ENCODE results near the gene IPO13. TPM values are rescaled to one million over a fixed set of nuclear protein-coding genes. Genes with fewer than 3 reads are reported as not detected.

The IPO13 gene
- total RNA-seq, 2 donors from 2014 or later, result 10.4 to 29.3 TPM

DNA sequence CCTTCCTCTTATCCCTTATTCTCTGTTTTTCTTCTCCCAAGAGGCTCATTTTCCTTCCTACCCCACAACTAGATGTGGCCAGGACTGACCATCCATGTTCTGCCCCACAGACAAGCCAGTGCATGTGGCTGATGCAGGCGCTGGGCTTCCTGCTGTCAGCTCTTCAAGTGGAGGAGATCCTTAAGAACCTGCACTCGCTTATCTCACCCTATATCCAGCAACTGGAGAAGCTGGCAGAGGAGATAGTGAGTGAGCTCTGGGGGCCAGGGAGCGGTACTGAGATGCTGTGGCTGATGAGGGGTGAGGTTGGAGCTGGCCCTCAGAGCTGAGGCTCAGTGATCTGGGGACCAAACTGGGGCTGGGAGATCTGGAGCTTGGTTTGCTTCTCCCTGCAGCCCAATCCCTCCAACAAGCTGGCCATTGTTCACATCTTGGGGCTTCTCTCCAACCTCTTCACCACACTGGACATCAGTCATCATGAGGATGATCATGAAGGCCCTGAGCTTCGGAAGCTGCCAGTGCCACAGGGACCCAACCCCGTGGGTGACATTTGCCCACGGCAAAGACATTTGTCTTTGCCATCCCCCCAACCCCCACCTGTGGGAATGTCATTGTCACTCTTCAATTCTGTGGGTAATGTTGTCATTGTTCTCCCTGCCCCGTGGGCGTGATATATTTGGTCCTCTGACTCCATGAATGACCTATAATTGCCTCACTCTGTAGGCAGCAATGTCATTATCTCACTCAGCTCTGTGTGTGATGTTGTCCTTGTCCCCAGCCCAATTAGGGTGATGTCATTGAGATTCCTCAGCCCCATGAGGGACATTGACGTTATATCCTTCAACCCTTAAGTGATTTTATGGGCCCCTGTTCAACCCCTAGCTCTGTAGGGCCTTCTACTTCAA lies 11.9 kb downstream of the IPO13 start:
- H3K27me3 ChIP-seq, result no peaks in the 10 kb centered on the region
- intact Hi-C loops (cut with DNase I), result no loop called here
- no peaks in the 10 kb centered on the region for H3K4me1 ChIP-seq
- no peak overlapping the region for H3K27ac ChIP-seq
- no peaks in the 10 kb centered on the region for H3K36me3 ChIP-seq (replicated peaks in 1 of 2; ENCODE audit: insufficient read depth in 1 of 2, low read depth in 2 of 2)
- no peak overlapping the region for H3K4me3 ChIP-seq
- ATAC-seq, result no peak
- WGBS, 2 donors, result 88 to 92% methylated on average over 9 of the region's 9 CpGs
- no peaks in the 10 kb centered on the region for H3K9me3 ChIP-seq
- DNase-seq, result no peak
- TF ChIP-seq, protein P1, sequence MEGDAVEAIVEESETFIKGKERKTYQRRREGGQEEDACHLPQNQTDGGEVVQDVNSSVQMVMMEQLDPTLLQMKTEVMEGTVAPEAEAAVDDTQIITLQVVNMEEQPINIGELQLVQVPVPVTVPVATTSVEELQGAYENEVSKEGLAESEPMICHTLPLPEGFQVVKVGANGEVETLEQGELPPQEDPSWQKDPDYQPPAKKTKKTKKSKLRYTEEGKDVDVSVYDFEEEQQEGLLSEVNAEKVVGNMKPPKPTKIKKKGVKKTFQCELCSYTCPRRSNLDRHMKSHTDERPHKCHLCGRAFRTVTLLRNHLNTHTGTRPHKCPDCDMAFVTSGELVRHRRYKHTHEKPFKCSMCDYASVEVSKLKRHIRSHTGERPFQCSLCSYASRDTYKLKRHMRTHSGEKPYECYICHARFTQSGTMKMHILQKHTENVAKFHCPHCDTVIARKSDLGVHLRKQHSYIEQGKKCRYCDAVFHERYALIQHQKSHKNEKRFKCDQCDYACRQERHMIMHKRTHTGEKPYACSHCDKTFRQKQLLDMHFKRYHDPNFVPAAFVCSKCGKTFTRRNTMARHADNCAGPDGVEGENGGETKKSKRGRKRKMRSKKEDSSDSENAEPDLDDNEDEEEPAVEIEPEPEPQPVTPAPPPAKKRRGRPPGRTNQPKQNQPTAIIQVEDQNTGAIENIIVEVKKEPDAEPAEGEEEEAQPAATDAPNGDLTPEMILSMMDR (IDR thresholded peaks at IDR 0.05), result no peak
- no peak for TF ChIP-seq POLR2A (IDR thresholded peaks at IDR 0.05)

- TF ChIP-seq, protein P1 (IDR thresholded peaks at IDR 0.05), result no peak
- TF ChIP-seq POLR2A (IDR thresholded peaks at IDR 0.05), result no peak
- no peak for ATAC-seq
- no peak overlapping the region for H3K27ac ChIP-seq
- H3K9me3 ChIP-seq, result no peaks in the 10 kb centered on the region
- no peaks in the 10 kb centered on the region for H3K4me1 ChIP-seq
- H3K36me3 ChIP-seq (replicated peaks in 1 of 2; ENCODE audit: insufficient read depth in 1 of 2, low read depth in 2 of 2), result no peaks in the 10 kb centered on the region
- intact Hi-C loops (cut with DNase I), result no loop called here
- H3K4me3 ChIP-seq, result no peak overlapping the region
- no peaks in the 10 kb centered on the region for H3K27me3 ChIP-seq
- 80 to 93% methylated on average over 7 to 8 of the region's 8 CpGs for WGBS, 2 donors
- no peak for DNase-seq
Measured at GRCh38 chr1:43960798-43961197, 14.0 kb downstream of the IPO13 start.

DNA sequence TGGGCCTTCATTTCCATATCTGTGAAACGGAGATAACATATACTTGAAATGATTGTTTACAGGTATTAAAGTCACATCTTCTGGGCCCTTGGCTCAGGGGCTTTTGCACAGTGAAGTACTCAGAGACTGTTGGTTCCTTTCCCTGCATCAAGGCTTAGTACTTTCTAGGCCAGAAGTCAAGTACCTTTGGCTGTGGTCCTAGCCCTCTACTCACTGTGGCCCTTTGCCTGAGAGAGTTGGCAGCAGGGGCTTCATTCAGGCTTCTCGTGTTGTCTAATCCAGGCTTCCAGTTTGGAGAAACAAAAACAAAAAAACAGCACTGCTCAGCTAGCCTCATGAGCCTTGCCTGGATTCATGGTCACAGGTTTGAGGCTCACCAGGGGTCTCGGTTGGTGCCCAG lies 14.9 kb downstream of the IPO13 start:
- WGBS, 2 donors, result 83 to 87% methylated on average over 3 of the region's 3 CpGs
- Histone ChIP-seq H3K4me1 (no peaks in the 10 kb centered on the region), H3K36me3 (replicated peaks in 1 of 2; ENCODE audit: insufficient read depth in 1 of 2, low read depth in 2 of 2) (no peaks in the 10 kb centered on the region), H3K27ac (no peak overlapping the region), H3K27me3 (no peaks in the 10 kb centered on the region), H3K4me3 (no peak overlapping the region), H3K9me3 (no peaks in the 10 kb centered on the region)
- intact Hi-C loops (cut with DNase I), result no loop called here
- DNase-seq (no peak), ATAC-seq (no peak)
- no peak for TF ChIP-seq POLR2A (IDR thresholded peaks at IDR 0.05)
- TF ChIP-seq, protein P1 (IDR thresholded peaks at IDR 0.05), result no peak

GRCh38 chr1:43962324-43962723 lies 15.6 kb downstream of the IPO13 start:
- Histone ChIP-seq H3K27ac (no peak overlapping the region), H3K4me3 (no peak overlapping the region), H3K36me3 (replicated peaks in 1 of 2; ENCODE audit: insufficient read depth in 1 of 2, low read depth in 2 of 2) (no peaks in the 10 kb centered on the region), H3K27me3 (no peaks in the 10 kb centered on the region), H3K9me3 (no peaks in the 10 kb centered on the region), H3K4me1 (no peaks in the 10 kb centered on the region)
- 92 to 94% methylated on average over 2 of the region's 2 CpGs for WGBS, 2 donors
- DNase-seq (no peak), ATAC-seq (no peak)
- intact Hi-C loops (cut with DNase I), result no loop called here
- TF ChIP-seq POLR2A (IDR thresholded peaks at IDR 0.05), result no peak
- TF ChIP-seq, protein P1 (IDR thresholded peaks at IDR 0.05), result no peak

- Histone ChIP-seq H3K36me3 (replicated peaks in 1 of 2; ENCODE audit: insufficient read depth in 1 of 2, low read depth in 2 of 2) (no peaks in the 10 kb centered on the region), H3K4me1 (no peaks in the 10 kb centered on the region), H3K4me3 (no peak overlapping the region), H3K27ac (no peak overlapping the region), H3K27me3 (no peaks in the 10 kb centered on the region), H3K9me3 (no peaks in the 10 kb centered on the region)
- no peak for DNase-seq
- TF ChIP-seq, protein P1 (IDR thresholded peaks at IDR 0.05), result no peak
- no peak for TF ChIP-seq POLR2A (IDR thresholded peaks at IDR 0.05)
- 88 to 100% methylated on average over 2 to 3 of the region's 3 CpGs for WGBS, 2 donors
- ATAC-seq, result no peak
- intact Hi-C loops (cut with DNase I), result no loop called here
Measured at GRCh38 chr1:43963006-43963405, 16.3 kb downstream of the IPO13 start.
